Measurements from ENCODE around the gene ASXL1.

The ASXL1 gene

DNA sequence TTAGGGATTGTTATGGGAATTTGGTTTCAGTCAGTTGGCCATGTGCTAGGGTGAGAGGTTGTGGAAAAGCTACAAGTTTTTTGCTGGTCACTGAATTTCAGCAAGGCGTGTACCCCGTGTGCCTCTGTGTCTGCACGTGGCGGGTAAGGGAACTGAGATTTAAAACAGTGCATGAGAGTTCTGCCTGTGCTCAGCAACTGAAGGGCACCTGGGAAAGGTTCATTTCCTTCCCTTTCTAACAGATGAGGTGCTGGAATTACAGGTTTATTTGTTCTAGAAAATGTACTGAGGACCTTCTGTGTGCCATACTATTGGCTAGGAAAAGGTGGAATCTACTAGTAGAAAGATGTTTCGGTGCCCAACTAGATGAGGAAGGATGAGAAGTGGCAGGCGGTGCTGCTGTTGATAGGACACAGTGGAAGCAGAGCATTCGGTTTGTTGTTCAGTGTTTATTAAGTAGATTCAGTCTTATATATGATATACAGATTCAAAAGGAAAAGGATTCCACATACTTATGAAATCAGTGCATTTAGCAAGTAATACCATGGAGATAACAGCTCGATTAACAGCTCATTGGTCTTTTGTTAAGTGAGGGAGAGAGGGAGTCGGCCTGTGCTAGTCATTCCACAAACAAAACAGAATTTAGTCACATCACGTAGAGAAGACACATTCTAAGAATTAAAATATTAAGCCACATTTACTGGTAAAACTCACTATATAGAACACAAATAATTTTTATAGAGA lies 84.7 kb downstream of the ASXL1 start:
- Histone ChIP-seq H4K8ac (ENCODE audit: low read depth, low read length) (no peak overlapping the region), H2BK15ac (ENCODE audit: low read length) (no peak overlapping the region), H4K91ac (ENCODE audit: low read depth, low read length, poor library complexity) (no peak overlapping the region), H3K27me3 (ENCODE audit: control insufficient read depth in 3 of 3, insufficient read depth in 3 of 3, low read depth in 1 of 3, low read length in 3 of 3) (no peaks in the 10 kb centered on the region), H3K9me3 (replicated peaks in 1 of 2; ENCODE audit: control insufficient read depth in 2 of 2, insufficient read depth in 1 of 2, low read depth in 1 of 2, low read length in 2 of 2) (no peaks in the 10 kb centered on the region), H2BK120ac (ENCODE audit: low read depth, low read length) (no peak overlapping the region), H3K4me2 (ENCODE audit: insufficient read depth, low read length, poor library complexity, severe bottlenecking) (no peak overlapping the region), H3K79me1 (ENCODE audit: low read depth, low read length) (peaks cover 5% of the 10 kb centered on the region), H3K4me3 (ENCODE audit: low read length in 2 of 2) (no peak overlapping the region), H2BK5ac (ENCODE audit: low read length) (no peak overlapping the region), H2AFZ (ENCODE audit: low read length) (no peak overlapping the region), H3K4ac (ENCODE audit: low read length) (no peak overlapping the region), H3K27ac (replicated peaks; ENCODE audit: low read length) (no peak overlapping the region), H2AK5ac (ENCODE audit: low read depth, low read length) (no peak overlapping the region), H3K18ac (ENCODE audit: low read length) (no peak overlapping the region), H3K4me1 (ENCODE audit: control insufficient read depth in 2 of 2, insufficient read depth in 1 of 2, low read depth in 1 of 2, low read length in 2 of 2) (peaks cover 0 to 10% of the 10 kb centered on the region in 2 donors), H3K36me3 (replicated peaks in 1 of 2; ENCODE audit: control insufficient read depth in 2 of 2, insufficient read depth in 2 of 2, low read length in 2 of 2) (peaks cover 25 to 96% of the 10 kb centered on the region in 2 donors), H3K9ac (ENCODE audit: low read depth, low read length, poor library complexity) (no peak overlapping the region), H2BK12ac (ENCODE audit: low read length) (no peak overlapping the region), H3K14ac (ENCODE audit: low read length) (no peak overlapping the region), H3K23ac (ENCODE audit: low read depth, low read length, poor library complexity) (no peak overlapping the region)
- DNase-seq (ENCODE audit: low spot score): no peak
- WGBS, 2 donors (ENCODE audit: extremely low coverage in 2 of 2, insufficient read length in 2 of 2, insufficient replicate concordance in 1 of 2): no CpG with 5 or more reads among the region's 10 CpGs

DNA sequence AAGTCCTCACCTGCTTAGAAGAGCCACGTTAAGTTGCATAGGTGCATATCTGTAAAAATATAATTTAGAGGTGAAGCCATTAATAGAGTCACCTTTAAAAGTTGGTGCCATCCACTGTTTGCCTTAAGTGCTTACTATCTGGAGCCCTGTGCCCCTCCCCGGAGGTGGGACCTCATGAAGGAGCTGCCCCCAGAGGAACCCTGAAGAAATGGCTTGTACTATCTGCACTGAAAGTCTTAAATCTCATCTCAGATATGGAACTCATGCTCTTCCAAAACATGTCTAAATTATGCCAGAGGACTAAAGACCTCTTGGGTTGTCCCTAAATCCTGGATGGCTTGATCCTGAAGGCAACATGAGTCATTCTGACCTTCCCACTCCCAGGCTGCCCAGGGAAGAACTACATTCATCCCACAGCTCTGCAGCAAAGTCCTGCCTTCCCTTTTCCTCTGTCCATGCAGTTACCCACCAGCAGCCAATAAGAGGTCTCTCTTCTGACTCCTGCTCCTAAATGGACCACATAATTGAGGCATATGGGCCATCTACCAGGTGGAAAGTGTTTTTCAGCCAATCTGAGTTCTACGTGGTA lies 85.3 kb downstream of the ASXL1 start:
- no peak overlapping the region for H3K4me2 ChIP-seq (ENCODE audit: insufficient read depth, low read length, poor library complexity, severe bottlenecking)
- H4K8ac ChIP-seq (ENCODE audit: low read depth, low read length): no peak overlapping the region
- H2BK12ac ChIP-seq (ENCODE audit: low read length): no peak overlapping the region
- no peak for DNase-seq (ENCODE audit: low spot score)
- H2BK120ac ChIP-seq (ENCODE audit: low read depth, low read length): no peak overlapping the region
- H3K18ac ChIP-seq (ENCODE audit: low read length): no peak overlapping the region
- no peak overlapping the region for H3K9ac ChIP-seq (ENCODE audit: low read depth, low read length, poor library complexity)
- peaks cover 5% of the 10 kb centered on the region for H3K79me1 ChIP-seq (ENCODE audit: low read depth, low read length)
- H3K23ac ChIP-seq (ENCODE audit: low read depth, low read length, poor library complexity): no peak overlapping the region
- H2BK5ac ChIP-seq (ENCODE audit: low read length): no peak overlapping the region
- no peaks in the 10 kb centered on the region for H3K9me3 ChIP-seq (replicated peaks in 1 of 2; ENCODE audit: control insufficient read depth in 2 of 2, insufficient read depth in 1 of 2, low read depth in 1 of 2, low read length in 2 of 2)
- no peaks in the 10 kb centered on the region for H3K27me3 ChIP-seq (ENCODE audit: control insufficient read depth in 3 of 3, insufficient read depth in 3 of 3, low read depth in 1 of 3, low read length in 3 of 3)
- H3K4ac ChIP-seq (ENCODE audit: low read length): no peak overlapping the region
- no peak overlapping the region for H2BK15ac ChIP-seq (ENCODE audit: low read length)
- H2AK5ac ChIP-seq (ENCODE audit: low read depth, low read length): no peak overlapping the region
- no peak overlapping the region for H3K4me3 ChIP-seq (ENCODE audit: low read length in 2 of 2)
- no peak overlapping the region for H2AFZ ChIP-seq (ENCODE audit: low read length)
- H3K14ac ChIP-seq (ENCODE audit: low read length): no peak overlapping the region
- H3K36me3 ChIP-seq (replicated peaks in 1 of 2; ENCODE audit: control insufficient read depth in 2 of 2, insufficient read depth in 2 of 2, low read length in 2 of 2): peaks cover 26 to 96% of the 10 kb centered on the region in 2 donors
- 100% methylated on average over 1 of the region's 3 CpGs; no CpG with 5 or more reads in 1 of the 2 donors for WGBS, 2 donors (ENCODE audit: extremely low coverage in 2 of 2, insufficient read length in 2 of 2, insufficient replicate concordance in 1 of 2)
- no peak overlapping the region for H4K91ac ChIP-seq (ENCODE audit: low read depth, low read length, poor library complexity)
- no peak overlapping the region for H3K27ac ChIP-seq (replicated peaks; ENCODE audit: low read length)
- H3K4me1 ChIP-seq (ENCODE audit: control insufficient read depth in 2 of 2, insufficient read depth in 1 of 2, low read depth in 1 of 2, low read length in 2 of 2): peaks cover 0 to 12% of the 10 kb centered on the region in 2 donors

DNA sequence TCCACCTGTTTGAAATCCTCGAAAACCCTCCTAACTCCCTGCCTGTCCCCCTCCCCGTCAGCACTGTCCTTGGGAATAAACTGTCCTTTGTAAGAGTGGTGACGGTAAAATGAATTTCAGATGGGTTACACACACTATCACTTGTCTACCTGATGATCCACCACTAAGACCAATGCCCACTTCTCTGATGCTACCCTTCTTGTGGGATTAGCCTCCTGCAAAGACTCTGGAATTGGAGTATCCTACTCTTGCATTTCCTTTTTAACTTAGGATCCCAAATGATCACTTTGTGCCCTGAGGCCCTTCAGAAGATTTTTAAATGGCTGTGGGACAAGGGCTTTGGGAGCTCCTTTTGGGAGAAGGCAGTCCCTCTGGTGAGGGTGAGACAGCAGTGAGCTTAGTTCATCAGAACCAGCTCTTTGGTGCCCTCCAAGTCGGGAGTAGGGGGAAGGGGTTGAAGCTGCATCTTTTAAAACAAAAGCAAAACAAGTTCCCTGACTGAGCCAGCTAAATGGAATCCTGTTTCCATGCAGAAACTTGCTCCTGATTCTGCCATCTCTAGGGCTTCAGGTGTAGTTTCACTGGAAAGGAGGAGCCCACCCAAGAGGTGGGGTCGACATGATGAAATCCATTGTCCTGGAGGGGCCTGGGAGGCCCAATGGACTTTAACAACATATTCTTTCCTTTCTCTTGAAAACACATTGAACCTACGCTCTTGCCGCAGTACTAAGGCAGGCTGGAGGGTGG lies 86.5 kb downstream of the ASXL1 start:
- H2BK12ac ChIP-seq (ENCODE audit: low read length): no peak overlapping the region
- H3K9me3 ChIP-seq (replicated peaks in 1 of 2; ENCODE audit: control insufficient read depth in 2 of 2, insufficient read depth in 1 of 2, low read depth in 1 of 2, low read length in 2 of 2): no peaks in the 10 kb centered on the region
- H2BK15ac ChIP-seq (ENCODE audit: low read length): no peak overlapping the region
- peaks cover 0 to 12% of the 10 kb centered on the region in 2 donors for H3K4me1 ChIP-seq (ENCODE audit: control insufficient read depth in 2 of 2, insufficient read depth in 1 of 2, low read depth in 1 of 2, low read length in 2 of 2)
- no peak overlapping the region for H3K23ac ChIP-seq (ENCODE audit: low read depth, low read length, poor library complexity)
- WGBS, 2 donors (ENCODE audit: extremely low coverage in 2 of 2, insufficient read length in 2 of 2, insufficient replicate concordance in 1 of 2): no CpG with 5 or more reads among the region's 7 CpGs
- no peak overlapping the region for H3K4me3 ChIP-seq (ENCODE audit: low read length in 2 of 2)
- no peak overlapping the region for H2BK120ac ChIP-seq (ENCODE audit: low read depth, low read length)
- H4K8ac ChIP-seq (ENCODE audit: low read depth, low read length): no peak overlapping the region
- no peak overlapping the region for H2AFZ ChIP-seq (ENCODE audit: low read length)
- H3K14ac ChIP-seq (ENCODE audit: low read length): no peak overlapping the region
- no peaks in the 10 kb centered on the region for H3K27me3 ChIP-seq (ENCODE audit: control insufficient read depth in 3 of 3, insufficient read depth in 3 of 3, low read depth in 1 of 3, low read length in 3 of 3)
- H3K18ac ChIP-seq (ENCODE audit: low read length): no peak overlapping the region
- no peak overlapping the region for H4K91ac ChIP-seq (ENCODE audit: low read depth, low read length, poor library complexity)
- H2BK5ac ChIP-seq (ENCODE audit: low read length): no peak overlapping the region
- peaks cover 23 to 96% of the 10 kb centered on the region in 2 donors for H3K36me3 ChIP-seq (replicated peaks in 1 of 2; ENCODE audit: control insufficient read depth in 2 of 2, insufficient read depth in 2 of 2, low read length in 2 of 2)
- DNase-seq (ENCODE audit: low spot score): no peak
- H3K27ac ChIP-seq (replicated peaks; ENCODE audit: low read length): peak overlapping the region; percentile 44
- H3K4ac ChIP-seq (ENCODE audit: low read length): no peak overlapping the region
- no peak overlapping the region for H3K4me2 ChIP-seq (ENCODE audit: insufficient read depth, low read length, poor library complexity, severe bottlenecking)
- peaks cover 5% of the 10 kb centered on the region for H3K79me1 ChIP-seq (ENCODE audit: low read depth, low read length)
- H3K9ac ChIP-seq (ENCODE audit: low read depth, low read length, poor library complexity): no peak overlapping the region
- H2AK5ac ChIP-seq (ENCODE audit: low read depth, low read length): no peak overlapping the region
